IMR-90 (cell line): ENCODE results near the gene IRF4. TPM values are rescaled to one million over a fixed set of nuclear protein-coding genes. Genes with fewer than 3 reads are reported as not detected.

ENCODE experiments used
- ATAC-seq: fragments of 200-7000 bp; cut with Tn5 transposase; 2 replicates; pipeline ENCODE4 v1.9.1; 2020; ENCODE audit warnings: low read depth, mild to moderate bottlenecking, moderate library complexity
- BruUV-seq: library from RNA; stranded (reverse); fragments of 400-500 nt; replicated peaks from 2 replicates; lab custom pipeline; 2021; lab: Mats Ljungman, UMichigan
- CTCF ChIA-PET: fragments of 300-600 bp; formaldehyde crosslinking; extraction: SDS; loops from one replicate; lab custom pipeline; 2021; ENCODE audit warnings: antibody characterized with exemption; lab: Yijun Ruan, JAX
- POLR2A ChIA-PET: fragments of 300-600 bp; sonication (Branson Sonifier 250); formaldehyde crosslinking; loops from one replicate; lab custom pipeline; 2022; ENCODE audit warnings: antibody characterized with exemption; ENCODE audit not compliant: unreplicated experiment; lab: Charles Lee
- DNase-seq: peaks from one replicate; pipeline ENCODE4 v3.0.0; 2013
- H2AFZ ChIP-seq: replicated peaks from 2 replicates; pipeline ENCODE3; 2013; ENCODE audit warnings: low read length, mild to moderate bottlenecking; ENCODE audit not compliant: poor library complexity
- H2AK5ac ChIP-seq: 2 replicates; pipeline ENCODE4 v1.6.1; 2013; ENCODE audit warnings: low read depth, low read length, inconsistent platforms
- H2AK9ac ChIP-seq: replicated peaks from 2 replicates; pipeline ENCODE3; 2013; ENCODE audit warnings: mild to moderate bottlenecking, low read depth, low read length, moderate library complexity; ENCODE audit not compliant: poor library complexity
- H2BK120ac ChIP-seq: 2 replicates; pipeline ENCODE4 v1.6.1; 2013; ENCODE audit warnings: low read depth, low read length, inconsistent platforms
- H2BK15ac ChIP-seq: 3 replicates; pipeline ENCODE4 v1.6.1; 2013; ENCODE audit warnings: low read depth, low read length, inconsistent platforms
- H2BK20ac ChIP-seq: 2 replicates; pipeline ENCODE4 v1.6.1; 2013; ENCODE audit warnings: low read depth, mild to moderate bottlenecking, inconsistent platforms, low read length, moderate library complexity
- H2BK5ac ChIP-seq: 2 replicates; pipeline ENCODE4 v1.6.1; 2013; ENCODE audit warnings: mild to moderate bottlenecking, low read depth, low read length, inconsistent platforms; ENCODE audit not compliant: poor library complexity, severe bottlenecking
- H3K14ac ChIP-seq: replicated peaks from 2 replicates; pipeline ENCODE4 v1.6.1; 2013; ENCODE audit warnings: low read depth, low read length, inconsistent platforms
- H3K18ac ChIP-seq: 2 replicates; pipeline ENCODE4 v1.6.1; 2013; ENCODE audit warnings: low read depth, low read length, control low read depth
- H3K23ac ChIP-seq: 2 replicates; pipeline ENCODE4 v1.6.1; 2013; ENCODE audit warnings: low read depth, low read length, inconsistent platforms
- H3K27ac ChIP-seq: 2 replicates; pipeline ENCODE4 v1.5.1; 2013; ENCODE audit warnings: mild to moderate bottlenecking, control low read depth, low read length; ENCODE audit not compliant: insufficient read depth
- H3K27me3 ChIP-seq: 2 replicates; pipeline ENCODE4 v1.6.1; 2013; ENCODE audit warnings: low read length; ENCODE audit not compliant: control insufficient read depth, insufficient read depth
- H3K36me3 ChIP-seq: 2 replicates; pipeline ENCODE4 v1.6.1; 2013; ENCODE audit warnings: low read length, mixed read lengths; ENCODE audit not compliant: control insufficient read depth, insufficient read depth
- H3K4ac ChIP-seq: 2 replicates; pipeline ENCODE4 v1.6.1; 2013; ENCODE audit warnings: low read depth, low read length, inconsistent platforms
- H3K4me1 ChIP-seq: 2 replicates; pipeline ENCODE4 v1.6.1; 2013; ENCODE audit warnings: low read length, mixed read lengths; ENCODE audit not compliant: control insufficient read depth, insufficient read depth
- H3K4me2 ChIP-seq: 2 replicates; pipeline ENCODE4 v1.6.1; 2013; ENCODE audit warnings: low read depth, mild to moderate bottlenecking, control low read depth, low read length, moderate library complexity
- H3K4me3 ChIP-seq: 2 replicates; pipeline ENCODE4 v1.5.1; 2013; ENCODE audit warnings: low read depth, mild to moderate bottlenecking, control low read depth, low read length, moderate library complexity; ENCODE audit not compliant: insufficient read depth
- H3K56ac ChIP-seq: 2 replicates; pipeline ENCODE4 v1.6.1; 2013; ENCODE audit warnings: low read length, inconsistent platforms; ENCODE audit not compliant: insufficient read depth; ENCODE audit errors: extremely low read depth
- H3K79me1 ChIP-seq, 2 experiments: 2 replicates each; pipeline ENCODE4 v1.6.1; 2013; ENCODE audit warnings: low read length in 2 of 2, inconsistent platforms in 1 of 2, low read depth in 1 of 2
- H3K9ac ChIP-seq: 2 replicates; pipeline ENCODE4 v1.6.1; 2013; ENCODE audit warnings: low read depth, low read length, control low read depth
- H3K9me1 ChIP-seq: 2 replicates; pipeline ENCODE4 v1.6.1; 2013; ENCODE audit warnings: low read length, inconsistent platforms; ENCODE audit not compliant: insufficient read depth
- H3K9me3 ChIP-seq: 2 replicates; pipeline ENCODE4 v1.6.1; 2013; ENCODE audit warnings: low read length; ENCODE audit not compliant: control insufficient read depth, insufficient read depth
- H4K20me1 ChIP-seq: 2 replicates; pipeline ENCODE4 v1.6.1; 2013; ENCODE audit warnings: low read length, inconsistent platforms; ENCODE audit not compliant: insufficient read depth
- H4K5ac ChIP-seq: 2 replicates; pipeline ENCODE4 v1.6.1; 2013; ENCODE audit warnings: mild to moderate bottlenecking, low read depth, low read length, control low read depth
- H4K8ac ChIP-seq, 2 experiments: 2 replicates each; pipeline ENCODE4 v1.6.1; 2013; ENCODE audit warnings: low read depth in 2 of 2, low read length in 2 of 2, control low read depth in 1 of 2, inconsistent platforms in 1 of 2
- H4K91ac ChIP-seq: 2 replicates; pipeline ENCODE4 v1.6.1; 2013; ENCODE audit warnings: low read depth, low read length, inconsistent platforms; ENCODE audit not compliant: insufficient read depth
- BHLHE40 ChIP-seq: fragments of 150-350 bp; IDR thresholded peaks from 2 replicates; pipeline ENCODE4 v1.6.1; 2016; ENCODE audit warnings: mild to moderate bottlenecking, low read depth, low read length
- ELK1 ChIP-seq: fragments of 150-350 bp; IDR thresholded peaks from 2 replicates; pipeline ENCODE4 v1.6.1; 2016; ENCODE audit warnings: low read depth, mild to moderate bottlenecking, low read length, moderate library complexity, borderline replicate concordance
- WGBS, 2 experiments: methylation state at CpG; one replicate each; pipeline versions ENCODE4 v1.1.5 to v1.1.7; 2013; ENCODE audit warnings: missing lambda C conversion rate in 2 of 2; ENCODE audit not compliant: insufficient read length in 1 of 2; ENCODE audit errors: extremely low coverage in 2 of 2; 5-methylcytosine and 5-hydroxymethylcytosine counted together
- dilution Hi-C: fragments of 300-500 bp; cut with HindIII; formaldehyde crosslinking; loops from one replicate; pipeline ENCODE4 v1.14.3; 2018; ENCODE audit warnings: low sequenced_read_pairs; ENCODE audit not compliant: unreplicated experiment
- in situ Hi-C: fragments of 300-500 bp; cut with MboI; formaldehyde crosslinking; loops from 3 replicates; pipeline ENCODE4 v1.14.3; 2019; ENCODE audit warnings: low sequenced_read_pairs, inconsistent platforms, mixed read lengths
- intact Hi-C: fragments of 100-400 bp; cut with micrococcal nuclease; formaldehyde crosslinking; loops from 2 replicates; pipeline ENCODE4 v1.10.0; 2022
- polyA plus RNA-seq, 3 experiments: library from polyadenylated mRNA; depleted of rRNA; stranded (reverse); fragments of >200 nt; gene quantifications; 2 replicates each; pipeline ENCODE4 v1.2.3, GENCODE V29; 2012; ENCODE audit warnings: low replicate concordance in 1 of 3
- total RNA-seq: library from RNA; depleted of rRNA; stranded (reverse); fragments of >200 nt; gene quantifications from 2 replicates; pipeline ENCODE4 v1.2.3, GENCODE V29; 2012

IRF4 gene
- total and polyA plus RNA-seq, 2 of the 4 experiments (the other 2 are of a cell fraction), result not detected

DNA sequence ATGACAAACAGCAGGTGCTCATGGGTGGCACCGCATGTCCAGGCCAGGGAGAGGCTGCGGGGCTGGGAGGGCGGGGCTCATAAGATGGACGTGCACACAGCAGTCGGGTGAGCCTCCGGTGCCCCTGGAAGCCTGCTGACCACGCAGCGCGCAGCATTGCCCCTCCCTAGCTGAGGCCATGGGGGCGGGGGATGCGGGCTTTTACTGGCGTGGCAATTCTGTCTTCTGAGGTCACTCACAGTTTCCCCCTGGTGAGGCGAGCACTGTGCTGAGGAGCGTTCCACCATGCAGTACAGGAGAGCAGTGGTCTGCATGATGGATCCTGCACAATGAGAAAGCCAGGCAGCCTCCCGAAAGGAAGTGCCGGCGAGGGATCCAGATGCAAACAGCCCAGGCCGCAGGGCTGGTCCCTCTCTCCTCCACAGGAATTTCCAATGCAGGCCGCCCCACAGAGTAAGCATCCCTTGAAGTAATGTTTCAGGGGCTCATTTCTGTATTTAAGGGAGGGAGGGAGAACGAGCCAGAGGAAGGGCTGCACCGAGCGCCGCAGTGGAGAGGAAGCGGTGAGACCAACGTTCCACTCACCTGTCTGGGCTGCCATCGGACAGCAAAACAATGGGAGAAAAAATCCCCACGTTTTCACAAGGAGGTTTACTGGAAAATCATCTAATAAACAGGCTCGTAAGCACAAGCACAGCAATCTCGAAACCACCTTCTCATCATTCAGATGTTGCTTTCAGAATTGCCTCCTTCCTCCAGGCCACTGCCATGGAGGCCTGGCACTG, 56.0 kb downstream of the IRF4 start (continued):
- TF ChIP-seq BHLHE40, result no peak

DNA sequence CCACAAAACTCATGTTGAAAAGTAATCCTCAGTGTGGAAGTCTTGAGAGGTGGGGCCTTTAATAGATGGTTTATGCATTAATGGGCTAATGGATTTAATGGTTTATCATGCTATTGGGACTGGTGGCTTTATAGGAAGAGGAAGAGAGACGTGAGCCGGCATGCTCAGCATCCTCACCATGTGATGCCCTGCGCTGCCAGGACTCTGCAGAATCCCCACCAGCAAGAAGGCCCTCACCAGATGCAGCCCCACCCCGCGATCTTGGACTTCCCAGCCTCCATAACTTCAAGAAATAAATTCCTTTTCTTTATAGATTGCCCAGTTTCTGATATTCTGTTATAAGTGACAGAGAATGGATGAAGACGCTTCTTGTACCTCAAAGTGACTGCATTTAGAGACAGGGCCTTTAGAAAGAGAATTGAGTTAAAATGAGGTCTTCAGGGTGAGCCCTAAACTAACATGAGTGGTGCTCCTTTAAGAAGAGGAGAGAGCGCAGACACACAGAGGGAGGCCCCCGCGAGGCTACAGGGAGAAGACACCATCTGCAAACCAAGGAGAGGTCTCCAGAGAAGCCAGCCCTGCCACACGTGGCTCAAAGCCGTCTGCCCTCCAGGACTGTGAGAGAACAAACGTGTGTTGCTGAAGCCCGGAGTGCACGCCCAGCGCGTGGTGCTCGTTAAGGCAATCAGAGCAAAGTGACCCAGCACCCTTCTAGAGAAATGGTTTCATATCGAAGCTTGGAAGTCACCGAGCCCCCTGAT, 56.9 kb downstream of the IRF4 start:
- intact Hi-C loops, result no loop called here
- H2BK15ac ChIP-seq, result no peak overlapping the region
- no peaks in the 10 kb centered on the region for H3K9me1 ChIP-seq
- no peak overlapping the region for H3K18ac ChIP-seq
- H2AFZ ChIP-seq, result no peak overlapping the region
- ChIA-PET POLR2A (no interaction called here), CTCF (no interaction called here)
- H3K9ac ChIP-seq, result no peak overlapping the region
- no peaks in the 10 kb centered on the region for H4K20me1 ChIP-seq
- no TSS peak for BruUV-seq
- no peak overlapping the region for H3K4me2 ChIP-seq
- no peaks in the 10 kb centered on the region for H3K79me1 ChIP-seq
- peaks cover 5% of the 10 kb centered on the region; the same call in 1 of the 2 replicates for H3K27me3 ChIP-seq
- no peak overlapping the region for H3K27ac ChIP-seq
- dilution Hi-C loops, result no loop called here
- no peak overlapping the region for H3K14ac ChIP-seq
- WGBS, 2 experiments, result 78% methylated on average over 10 of the region's 19 CpGs; no CpG with 5 or more reads in 1 of the 2 experiments
- DNase-seq (no peak), ATAC-seq (no peak)
- H3K4me1 ChIP-seq, result no peaks in the 10 kb centered on the region
- no peak overlapping the region for H2AK9ac ChIP-seq
- H2AK5ac ChIP-seq, result no peak overlapping the region
- H2BK120ac ChIP-seq, result no peak overlapping the region
- H4K5ac ChIP-seq, result no peak overlapping the region
- TF ChIP-seq BHLHE40 (no peak), ELK1 (no peak)
- H3K56ac ChIP-seq, result no peak overlapping the region
- H3K4ac ChIP-seq, result no peak overlapping the region
- H4K8ac ChIP-seq, result no peak overlapping the region
- H3K9me3 ChIP-seq, result no peaks in the 10 kb centered on the region; the same call in 1 of the 2 replicates
- H3K4me3 ChIP-seq, result no peak overlapping the region
- H4K91ac ChIP-seq, result no peak overlapping the region
- no peak overlapping the region for H3K23ac ChIP-seq
- no peaks in the 10 kb centered on the region for H3K36me3 ChIP-seq
- H2BK5ac ChIP-seq, result no peak overlapping the region
- no peak overlapping the region for H2BK20ac ChIP-seq
- in situ Hi-C loops, result no loop called here
